ENCODE results near the gene CACNB1. TPM values are rescaled to one million over a fixed set of nuclear protein-coding genes. Genes with fewer than 3 reads are reported as not detected.

The CACNB1 gene
- total RNA-seq, 1 experiment from 2014 or later, result 20.0 TPM

- Histone ChIP-seq H3K23ac (ENCODE audit: insufficient read length, low read depth, low read length) (no peak within 1 kb of the TSS), H3K14ac (ENCODE audit: insufficient read depth, low read length) (no peak within 1 kb of the TSS), H3K4ac (ENCODE audit: low read depth, low read length) (no peak within 1 kb of the TSS), H2BK15ac (ENCODE audit: low read depth, low read length) (no peak within 1 kb of the TSS), H3K18ac (ENCODE audit: insufficient read length, low read depth, low read length) (no peak within 1 kb of the TSS), H3K27me3 (ENCODE audit: insufficient read depth, low read length) (peaks cover 9% of the 10 kb centered on the region; the same call in 1 of the 2 replicates), H3K9ac (ENCODE audit: extremely low read depth, insufficient read length, low read length) (no peak within 1 kb of the TSS), H3K56ac (ENCODE audit: insufficient read length, low read depth, low read length) (no peak within 1 kb of the TSS), H4K8ac (replicated peaks; ENCODE audit: insufficient read length, low read depth, low read length) (no peak within 1 kb of the TSS), H4K5ac (ENCODE audit: insufficient read length, low read depth, low read length) (no peak within 1 kb of the TSS), H4K91ac (ENCODE audit: insufficient read length, low read depth, low read length) (no peak within 1 kb of the TSS), H2BK5ac (ENCODE audit: insufficient read length, low read length) (no peak within 1 kb of the TSS), H2AK5ac (ENCODE audit: insufficient read length, low read length) (no peak within 1 kb of the TSS), H3K9me3 (ENCODE audit: control insufficient read depth, low read depth, low read length) (no peaks in the 10 kb centered on the region), H3K23me2 (ENCODE audit: insufficient read length, low read depth, low read length, poor library complexity, severe bottlenecking) (peaks cover 17% of the 10 kb centered on the region), H3K4me2 (ENCODE audit: insufficient read depth, insufficient read length, low read length) (peak within 1 kb of the TSS; percentile 74), H2BK20ac (ENCODE audit: low read depth, low read length, poor library complexity, severe bottlenecking) (no peak within 1 kb of the TSS), H3K79me1 (ENCODE audit: insufficient read depth, low read depth, low read length, poor library complexity, severe bottlenecking) (no peaks in the 10 kb centered on the region), H2BK12ac (ENCODE audit: insufficient read length, low read depth, low read length) (no peak within 1 kb of the TSS), H2BK120ac (ENCODE audit: low read depth, low read length, poor library complexity, severe bottlenecking) (no peak within 1 kb of the TSS), H2AFZ (ENCODE audit: low read length) (no peak within 1 kb of the TSS), H3K27ac (ENCODE audit: insufficient read length, low read depth, low read length) (no peak within 1 kb of the TSS), H3K4me1 (ENCODE audit: insufficient read depth, low read length) (no peaks in the 10 kb centered on the region), H3T11ph (ENCODE audit: low read length) (no peak within 1 kb of the TSS), H4K20me1 (ENCODE audit: control insufficient read depth, insufficient read depth, insufficient read length) (no peaks in the 10 kb centered on the region), H3K79me2 (ENCODE audit: insufficient read depth, low read length) (no peaks in the 10 kb centered on the region)
- TF ChIP-seq, protein P1, sequence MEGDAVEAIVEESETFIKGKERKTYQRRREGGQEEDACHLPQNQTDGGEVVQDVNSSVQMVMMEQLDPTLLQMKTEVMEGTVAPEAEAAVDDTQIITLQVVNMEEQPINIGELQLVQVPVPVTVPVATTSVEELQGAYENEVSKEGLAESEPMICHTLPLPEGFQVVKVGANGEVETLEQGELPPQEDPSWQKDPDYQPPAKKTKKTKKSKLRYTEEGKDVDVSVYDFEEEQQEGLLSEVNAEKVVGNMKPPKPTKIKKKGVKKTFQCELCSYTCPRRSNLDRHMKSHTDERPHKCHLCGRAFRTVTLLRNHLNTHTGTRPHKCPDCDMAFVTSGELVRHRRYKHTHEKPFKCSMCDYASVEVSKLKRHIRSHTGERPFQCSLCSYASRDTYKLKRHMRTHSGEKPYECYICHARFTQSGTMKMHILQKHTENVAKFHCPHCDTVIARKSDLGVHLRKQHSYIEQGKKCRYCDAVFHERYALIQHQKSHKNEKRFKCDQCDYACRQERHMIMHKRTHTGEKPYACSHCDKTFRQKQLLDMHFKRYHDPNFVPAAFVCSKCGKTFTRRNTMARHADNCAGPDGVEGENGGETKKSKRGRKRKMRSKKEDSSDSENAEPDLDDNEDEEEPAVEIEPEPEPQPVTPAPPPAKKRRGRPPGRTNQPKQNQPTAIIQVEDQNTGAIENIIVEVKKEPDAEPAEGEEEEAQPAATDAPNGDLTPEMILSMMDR (conservative IDR thresholded peaks at IDR 0.05), result no peak
- Mint-ChIP-seq H3K9me3 (peaks cover 6 to 9% of the 10 kb centered on the region in 2 experiments; a peak in 3 of 5 replicates), H3K4me1 (peaks cover 14 to 35% of the 10 kb centered on the region in 2 experiments), H3K27me3 (ENCODE audit: low read depth) (peaks cover 48% of the 10 kb centered on the region), H3K4me3 (peak within 1 kb of the TSS; percentile 94 to 99), H3K27ac (no peak within 1 kb of the TSS), H3K36me3 (ENCODE audit: insufficient read depth in 1 of 3, low read depth in 3 of 3) (peaks cover 0 to 5% (median 0%) of the 10 kb centered on the region in 3 experiments; a peak in 1 of 7 replicates)
- WGBS (ENCODE audit: extremely low coverage, insufficient read length, low lambda C conversion rate), result no CpG with 5 or more reads among the region's 68 CpGs
- DNase-seq, result no peak
Measured at GRCh38 chr17:39151150-39151942, 46.1 kb downstream of the CACNB1 start, which contains the start of gene PLXDC1. PLXDC1 (minus strand) TSS chr17:39151637; CDS start chr17:39151437, 200 bp downstream.

All from H9 (cell line).